NCI-H1694 (cell line): ENCODE data around the gene PCP2.

Experiments
- DNase-seq: peaks from one replicate; lab custom pipeline; 2025; lab: John Stamatoyannopoulos, UW

The PCP2 gene

GRCh38 chr19:7618771-7619510 lies 14.6 kb downstream of the PCP2 start:
- no peak for DNase-seq

DNA sequence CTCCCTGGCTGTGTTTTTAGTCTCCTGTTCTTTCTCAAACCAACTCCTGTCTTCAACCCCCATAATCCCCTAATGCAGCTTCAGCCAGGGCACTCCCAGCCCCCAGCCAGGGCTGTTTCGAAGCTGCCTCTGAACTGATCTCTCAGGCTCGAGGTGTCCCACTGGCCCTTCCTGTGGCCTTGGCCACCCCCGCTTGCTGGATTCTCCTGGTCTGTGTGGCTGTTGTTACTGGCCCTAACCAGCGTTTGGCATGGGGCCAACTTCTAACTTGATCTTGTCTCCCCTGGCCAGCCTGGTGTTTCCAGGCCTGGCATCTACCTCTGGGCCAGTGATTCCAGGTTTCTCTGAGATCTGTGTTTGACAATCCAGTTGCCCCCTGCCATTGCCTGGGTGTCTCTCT lies 15.2 kb downstream of the PCP2 start:
- no peak for DNase-seq

DNA sequence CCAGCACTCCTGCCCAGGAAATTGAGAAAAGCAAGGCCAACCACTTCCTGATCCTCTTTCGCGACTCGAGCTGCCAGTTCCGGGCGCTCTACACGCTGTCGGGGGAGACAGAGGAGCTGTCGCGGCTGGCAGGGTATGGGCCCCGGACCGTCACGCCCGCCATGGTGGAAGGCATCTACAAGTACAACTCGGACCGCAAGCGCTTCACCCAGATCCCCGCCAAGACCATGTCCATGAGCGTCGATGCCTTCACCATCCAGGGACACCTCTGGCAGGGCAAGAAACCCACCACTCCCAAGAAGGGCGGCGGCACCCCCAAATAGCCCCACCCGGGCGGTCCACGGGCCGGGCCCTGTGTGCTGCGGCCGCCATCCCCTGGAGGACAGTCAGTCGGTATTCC lies 15.8 kb downstream of the PCP2 start:
- no peak for DNase-seq

- DNase-seq: no peak
Measured at GRCh38 chr19:7617172-7617571, 16.3 kb downstream of the PCP2 start.

DNA sequence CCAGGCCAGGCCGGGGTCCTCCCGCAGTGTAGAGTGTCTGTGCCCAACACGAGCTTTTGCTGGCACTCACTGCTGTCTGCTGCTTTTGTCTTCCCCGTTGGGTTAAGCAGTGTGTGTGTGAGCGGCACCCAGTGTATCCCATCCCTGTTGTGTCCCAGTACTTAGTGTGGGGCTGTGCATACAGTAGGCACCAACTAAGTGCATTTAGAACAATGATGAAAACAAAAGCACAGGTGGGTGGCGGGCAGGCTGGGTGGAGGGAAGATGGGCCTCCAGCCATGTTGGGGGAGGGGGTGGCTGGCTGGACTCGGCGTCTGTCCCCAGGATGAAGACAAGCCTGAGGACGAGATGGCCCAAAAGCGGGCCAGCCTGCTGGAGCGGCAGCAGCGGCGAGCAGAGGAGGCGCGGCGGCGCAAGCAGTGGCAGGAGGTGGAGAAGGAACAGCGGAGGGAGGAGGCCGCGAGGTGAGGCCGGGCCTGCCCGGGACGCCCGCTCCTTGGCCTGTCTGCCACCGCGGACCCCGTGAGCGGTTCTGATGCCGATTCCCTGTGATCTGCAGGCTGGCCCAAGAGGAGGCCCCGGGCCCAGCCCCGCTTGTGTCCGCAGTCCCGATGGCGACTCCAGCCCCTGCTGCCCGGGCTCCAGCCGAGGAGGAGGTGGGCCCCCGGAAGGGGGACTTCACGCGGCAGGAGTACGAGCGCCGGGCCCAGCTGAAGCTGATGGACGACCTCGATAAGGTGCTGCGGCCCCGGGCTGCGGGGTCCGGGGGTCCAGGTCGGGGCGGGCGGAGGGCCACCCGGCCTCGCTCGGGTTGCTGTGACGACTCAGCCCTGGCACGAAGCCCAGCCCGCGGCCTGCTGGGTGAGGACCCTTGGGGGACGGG lies 18.4 kb downstream of the PCP2 start:
- DNase-seq: no peak

- no peak for DNase-seq
Measured at GRCh38 chr19:7612282-7613274, 20.9 kb downstream of the PCP2 start.

- no peak for DNase-seq
Measured at GRCh38 chr19:7611541-7612279, 21.8 kb downstream of the PCP2 start.

- DNase-seq: no peak
Measured at GRCh38 chr19:7610491-7611240, 22.9 kb downstream of the PCP2 start.

GRCh38 chr19:7607874-7608560 lies 25.5 kb downstream of the PCP2 start:
- no peak for DNase-seq

GRCh38 chr19:7607212-7607873 lies 26.2 kb downstream of the PCP2 start:
- no peak for DNase-seq

DNA sequence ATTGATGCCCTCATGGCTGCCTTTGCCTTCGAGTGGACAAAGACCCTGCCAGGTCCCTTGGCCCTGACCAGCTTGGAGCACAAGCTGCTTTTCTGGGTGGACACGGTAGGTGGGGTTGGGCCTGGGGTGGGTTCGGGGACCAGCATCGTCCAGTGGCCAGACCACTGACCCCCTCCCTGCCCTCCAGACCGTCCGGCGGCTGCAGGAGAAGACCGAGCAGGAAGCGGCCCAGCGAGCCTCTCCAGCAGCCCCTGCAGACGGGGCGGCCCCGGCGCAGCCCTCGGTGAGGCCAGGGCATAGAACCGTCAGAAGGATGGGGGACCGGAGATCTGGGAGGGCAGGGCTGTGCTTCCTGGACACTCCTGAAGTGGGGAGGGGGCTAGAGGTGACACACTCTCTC lies 27.2 kb downstream of the PCP2 start:
- no peak for DNase-seq

- no peak for DNase-seq
Measured at GRCh38 chr19:7605490-7606222, 27.9 kb downstream of the PCP2 start.

- DNase-seq: no peak
Measured at GRCh38 chr19:7603919-7604318, 29.6 kb downstream of the PCP2 start.

GRCh38 chr19:7602935-7603497 lies 30.5 kb downstream of the PCP2 start:
- no peak for DNase-seq

- no peak for DNase-seq
Measured at GRCh38 chr19:7602240-7602934, 31.1 kb downstream of the PCP2 start.

GRCh38 chr19:7600721-7601120 lies 32.8 kb downstream of the PCP2 start:
- no peak for DNase-seq

DNA sequence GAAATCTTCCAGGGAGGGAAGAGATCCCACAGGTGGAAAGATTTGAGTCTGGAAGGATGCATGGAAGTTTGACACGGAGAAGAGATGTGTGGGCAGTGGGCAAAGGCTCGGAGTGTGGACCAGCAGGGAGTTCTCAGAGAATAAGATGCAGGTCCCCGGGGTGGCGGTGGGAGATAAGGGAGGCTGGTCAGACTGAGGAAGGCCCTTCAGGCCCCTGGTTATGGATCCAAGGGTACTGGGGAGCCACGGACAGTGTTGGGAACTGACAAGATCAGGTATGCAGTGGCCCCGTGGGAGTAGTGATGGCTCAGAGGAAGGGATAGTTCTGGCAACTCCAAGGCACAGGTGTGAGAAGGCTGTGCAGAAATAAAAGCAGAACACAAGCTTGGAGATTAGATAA lies 35.3 kb downstream of the PCP2 start:
- DNase-seq: no peak

GRCh38 chr19:7597689-7598088 lies 35.8 kb downstream of the PCP2 start:
- no peak for DNase-seq
